Activated CD4-positive, CD25-positive, alpha-beta regulatory T cell treated with anti-CD3 and anti-CD28 coated beads, Interleukin-2, amount 50 U/mL, for 24 hours (primary cell): ENCODE results near the gene DHRS12.

Experiments
- ATAC-seq, 2 donors: fragments of 150-1000 bp; cut with Tn5 transposase; one replicate each; pipeline ENCODE4 v1.10.0; 2021; ENCODE audit warnings: mild to moderate bottlenecking in 1 of 2, moderate library complexity in 1 of 2

The DHRS12 gene

GRCh38 chr13:51781246-51782022 lies 22.5 kb downstream of the DHRS12 start:
- ATAC-seq, result peak; percentile 32 to 45

- no peak for ATAC-seq
These were observed 23.9 kb downstream of the DHRS12 start for GRCh38 chr13:51780099-51780498.

GRCh38 chr13:51778392-51778791 lies 25.6 kb downstream of the DHRS12 start:
- no peak for ATAC-seq

- ATAC-seq, result no peak
These were observed 26.0 kb downstream of the DHRS12 start for GRCh38 chr13:51777921-51778320.

- no peak for ATAC-seq
These were observed 27.8 kb downstream of the DHRS12 start for GRCh38 chr13:51776179-51776578.

GRCh38 chr13:51773515-51773914 lies 30.4 kb downstream of the DHRS12 start:
- ATAC-seq, result no peak

GRCh38 chr13:51772781-51773180 lies 31.2 kb downstream of the DHRS12 start:
- no peak for ATAC-seq

GRCh38 chr13:51772105-51772455 lies 31.9 kb downstream of the DHRS12 start:
- no peak for ATAC-seq

GRCh38 chr13:51771418-51772104 lies 32.4 kb downstream of the DHRS12 start:
- no peak for ATAC-seq

- no peak for ATAC-seq
These were observed 33.1 kb downstream of the DHRS12 start for GRCh38 chr13:51770681-51771417.

GRCh38 chr13:51770160-51770559 lies 33.8 kb downstream of the DHRS12 start:
- no peak for ATAC-seq

- no peak for ATAC-seq
These were observed 34.4 kb downstream of the DHRS12 start for GRCh38 chr13:51769455-51770127.

- ATAC-seq, result no peak
These were observed 35.0 kb downstream of the DHRS12 start for GRCh38 chr13:51768976-51769375.

- ATAC-seq, result no peak
These were observed 35.5 kb downstream of the DHRS12 start for GRCh38 chr13:51768378-51768921.

GRCh38 chr13:51767100-51767499 lies 36.9 kb downstream of the DHRS12 start:
- no peak for ATAC-seq

GRCh38 chr13:51765142-51765515 lies 38.8 kb downstream of the DHRS12 start:
- ATAC-seq, result no peak

- peak; percentile 94 to 95 for ATAC-seq
These were observed 39.5 kb downstream of the DHRS12 start for GRCh38 chr13:51764184-51765141.

GRCh38 chr13:51763486-51763885 lies 40.5 kb downstream of the DHRS12 start:
- no peak for ATAC-seq

- ATAC-seq, result no peak
These were observed 42.2 kb downstream of the DHRS12 start for GRCh38 chr13:51761643-51762350.

- ATAC-seq, result no peak
These were observed 43.4 kb downstream of the DHRS12 start for GRCh38 chr13:51760592-51760991.

- ATAC-seq, result no peak
These were observed 44.7 kb downstream of the DHRS12 start for GRCh38 chr13:51759240-51759639.
